ENCODE data around the gene TPPP. TPM values are rescaled to one million over a fixed set of nuclear protein-coding genes. Genes with fewer than 3 reads are reported as not detected.

TPPP gene
- total RNA-seq, 1 experiment from 2014 or later: 0.18 TPM

DNA sequence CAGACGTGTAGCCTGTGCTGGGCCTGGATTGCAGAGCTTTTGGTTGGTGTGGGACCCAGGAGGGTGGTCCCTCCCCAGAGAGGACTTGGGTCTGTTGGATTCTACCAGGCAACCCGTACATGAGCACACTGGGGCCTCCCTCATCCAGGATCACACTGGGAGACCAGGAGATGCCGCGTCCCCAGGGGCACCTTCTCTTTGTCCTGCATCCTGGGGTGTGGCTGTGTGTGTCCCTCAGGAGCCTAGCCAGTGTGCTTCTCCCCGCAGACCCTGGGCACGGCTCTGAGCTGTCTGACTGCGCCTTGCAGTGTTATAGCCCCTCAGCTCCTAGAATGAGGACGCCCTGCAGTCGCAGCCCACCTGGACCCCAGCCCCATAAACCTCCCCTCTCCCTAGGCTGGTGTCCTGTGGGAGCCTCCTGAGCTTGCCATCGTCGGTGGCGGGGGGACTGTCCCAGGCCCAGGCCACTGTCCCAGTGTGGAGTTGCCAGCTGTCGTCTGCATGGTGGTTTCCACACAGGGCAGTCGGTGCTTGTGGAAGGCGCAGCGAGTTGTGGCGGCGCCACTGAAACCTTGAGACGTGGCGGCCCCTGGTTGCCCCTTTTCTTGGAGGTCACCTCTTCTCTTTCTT, 53.5 kb downstream of the TPPP start:
- intact Hi-C loops (cut with micrococcal nuclease; ENCODE audit: unreplicated experiment): no loop called here

DNA sequence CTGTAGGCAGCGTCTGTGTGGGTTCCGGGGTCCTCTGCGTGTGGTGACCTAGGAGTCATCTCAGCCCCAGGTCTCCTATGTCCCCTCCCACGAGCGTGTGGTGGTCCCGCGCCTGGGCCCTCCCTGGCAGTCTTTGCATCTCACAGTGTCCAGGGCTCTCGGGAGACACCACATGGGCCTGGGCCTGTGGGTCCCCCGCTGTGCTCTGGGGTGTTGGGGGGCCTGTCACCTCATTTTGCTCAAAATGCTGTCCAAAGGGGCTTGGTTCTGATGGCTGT, 54.0 kb downstream of the TPPP start:
- H3K27me3 Mint-ChIP-seq (ENCODE audit: insufficient read depth, unreplicated experiment): no peaks in the 10 kb centered on the region
- H3K4me1 Mint-ChIP-seq (ENCODE audit: low read depth, unreplicated experiment): no peaks in the 10 kb centered on the region
- Histone ChIP-seq H3K36me3 (ENCODE audit: control insufficient read depth, insufficient read depth, low read length) (peaks cover 2% of the 10 kb centered on the region), H3K9me3 (no peaks in the 10 kb centered on the region), H3K4me3 (ENCODE audit: low read depth, low read length) (no peak overlapping the region), H3K4me1 (no peaks in the 10 kb centered on the region), H3K27me3 (replicated peaks; ENCODE audit: control insufficient read depth, insufficient read depth, low read length) (no peaks in the 10 kb centered on the region)
- H3K27ac Mint-ChIP-seq (ENCODE audit: unreplicated experiment): no peak overlapping the region
- H3K36me3 Mint-ChIP-seq (ENCODE audit: insufficient read depth, unreplicated experiment): peaks cover 57% of the 10 kb centered on the region
- no peak overlapping the region for H3K4me3 Mint-ChIP-seq (ENCODE audit: unreplicated experiment)
- ChIA-PET POLR2A (no interaction called here), CTCF (no interaction called here)
- H3K9me3 Mint-ChIP-seq (ENCODE audit: unreplicated experiment): no peaks in the 10 kb centered on the region
- BruUV-seq (replicated peaks): no TSS peak
- TF ChIP-seq, protein P1, sequence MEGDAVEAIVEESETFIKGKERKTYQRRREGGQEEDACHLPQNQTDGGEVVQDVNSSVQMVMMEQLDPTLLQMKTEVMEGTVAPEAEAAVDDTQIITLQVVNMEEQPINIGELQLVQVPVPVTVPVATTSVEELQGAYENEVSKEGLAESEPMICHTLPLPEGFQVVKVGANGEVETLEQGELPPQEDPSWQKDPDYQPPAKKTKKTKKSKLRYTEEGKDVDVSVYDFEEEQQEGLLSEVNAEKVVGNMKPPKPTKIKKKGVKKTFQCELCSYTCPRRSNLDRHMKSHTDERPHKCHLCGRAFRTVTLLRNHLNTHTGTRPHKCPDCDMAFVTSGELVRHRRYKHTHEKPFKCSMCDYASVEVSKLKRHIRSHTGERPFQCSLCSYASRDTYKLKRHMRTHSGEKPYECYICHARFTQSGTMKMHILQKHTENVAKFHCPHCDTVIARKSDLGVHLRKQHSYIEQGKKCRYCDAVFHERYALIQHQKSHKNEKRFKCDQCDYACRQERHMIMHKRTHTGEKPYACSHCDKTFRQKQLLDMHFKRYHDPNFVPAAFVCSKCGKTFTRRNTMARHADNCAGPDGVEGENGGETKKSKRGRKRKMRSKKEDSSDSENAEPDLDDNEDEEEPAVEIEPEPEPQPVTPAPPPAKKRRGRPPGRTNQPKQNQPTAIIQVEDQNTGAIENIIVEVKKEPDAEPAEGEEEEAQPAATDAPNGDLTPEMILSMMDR (IDR thresholded peaks at IDR 0.05; ENCODE audit: insufficient read depth in 1 of 2, low read depth in 1 of 2, low read length in 1 of 2, severe bottlenecking in 1 of 2, unreplicated experiment in 1 of 2): no peak
- intact Hi-C loops (cut with micrococcal nuclease; ENCODE audit: unreplicated experiment): no loop called here
- no peak for DNase-seq

More for the DNA sequence above, 53.5 kb downstream of the TPPP start:
- no TSS peak for BruUV-seq (replicated peaks)
- Mint-ChIP-seq H3K36me3 (ENCODE audit: insufficient read depth, unreplicated experiment) (peaks cover 53% of the 10 kb centered on the region), H3K4me3 (ENCODE audit: unreplicated experiment) (no peak overlapping the region), H3K4me1 (ENCODE audit: low read depth, unreplicated experiment) (no peaks in the 10 kb centered on the region), H3K27ac (ENCODE audit: unreplicated experiment) (no peak overlapping the region), H3K27me3 (ENCODE audit: insufficient read depth, unreplicated experiment) (no peaks in the 10 kb centered on the region), H3K9me3 (ENCODE audit: unreplicated experiment) (no peaks in the 10 kb centered on the region)
- Histone ChIP-seq H3K27me3 (replicated peaks; ENCODE audit: control insufficient read depth, insufficient read depth, low read length) (no peaks in the 10 kb centered on the region), H3K4me3 (ENCODE audit: low read depth, low read length) (no peak overlapping the region), H3K4me1 (no peaks in the 10 kb centered on the region), H3K9me3 (no peaks in the 10 kb centered on the region), H3K36me3 (ENCODE audit: control insufficient read depth, insufficient read depth, low read length) (peaks cover 2% of the 10 kb centered on the region)
- POLR2A ChIA-PET: no interaction called here
- no peak for DNase-seq
- CTCF ChIA-PET: no interaction called here
- TF ChIP-seq, protein P1 (IDR thresholded peaks at IDR 0.05; ENCODE audit: insufficient read depth in 1 of 2, low read depth in 1 of 2, low read length in 1 of 2, severe bottlenecking in 1 of 2, unreplicated experiment in 1 of 2): no peak

DNA sequence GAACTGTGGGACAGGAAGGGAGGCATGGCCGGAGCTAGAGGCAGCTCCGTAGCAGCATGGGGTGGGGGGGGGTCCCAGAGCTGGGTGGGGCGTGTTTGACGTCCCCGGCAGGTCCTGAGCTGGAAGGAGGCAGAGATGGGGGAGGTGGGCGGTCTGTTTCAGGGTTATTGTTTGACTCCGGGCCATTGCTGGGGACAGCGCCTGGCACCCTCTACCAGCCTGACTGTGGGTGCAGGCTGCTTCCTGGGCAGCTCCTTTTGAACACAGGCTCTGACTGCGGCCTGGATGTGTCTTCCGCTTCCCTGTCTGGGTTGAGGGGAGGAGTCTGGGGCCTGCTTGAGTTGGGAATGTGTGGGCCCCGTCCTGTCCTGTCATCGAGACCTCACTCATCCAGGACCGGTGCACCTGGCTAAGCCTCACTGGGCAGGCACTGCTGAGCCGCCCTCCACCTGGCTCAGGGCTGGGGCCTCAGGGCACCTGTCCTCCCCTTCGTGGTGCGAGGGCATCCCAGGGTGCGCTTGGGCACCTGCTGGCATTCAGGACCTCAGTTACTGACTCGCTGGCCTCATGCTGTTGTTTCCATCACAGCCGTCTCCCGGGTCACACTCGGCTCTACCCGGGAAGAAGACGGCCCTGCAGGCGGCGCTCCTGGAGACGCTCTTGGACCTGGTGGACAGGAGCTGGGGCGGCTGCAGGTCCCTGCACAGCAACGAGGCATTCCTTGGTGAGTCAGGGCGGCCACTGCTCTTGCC, 54.5 kb downstream of the TPPP start:
- intact Hi-C loops (cut with micrococcal nuclease; ENCODE audit: unreplicated experiment): no loop called here
- Histone ChIP-seq H3K9me3 (no peaks in the 10 kb centered on the region), H3K4me3 (ENCODE audit: low read depth, low read length) (no peak overlapping the region), H3K27me3 (replicated peaks; ENCODE audit: control insufficient read depth, insufficient read depth, low read length) (no peaks in the 10 kb centered on the region), H3K36me3 (ENCODE audit: control insufficient read depth, insufficient read depth, low read length) (peaks cover 2% of the 10 kb centered on the region), H3K4me1 (no peaks in the 10 kb centered on the region)
- H3K27me3 Mint-ChIP-seq (ENCODE audit: insufficient read depth, unreplicated experiment): no peaks in the 10 kb centered on the region
- H3K27ac Mint-ChIP-seq (ENCODE audit: unreplicated experiment): no peak overlapping the region
- no peaks in the 10 kb centered on the region for H3K9me3 Mint-ChIP-seq (ENCODE audit: unreplicated experiment)
- H3K4me3 Mint-ChIP-seq (ENCODE audit: unreplicated experiment): no peak overlapping the region
- peaks cover 57% of the 10 kb centered on the region for H3K36me3 Mint-ChIP-seq (ENCODE audit: insufficient read depth, unreplicated experiment)
- ChIA-PET POLR2A (no interaction called here), CTCF (no interaction called here)
- no peak for DNase-seq
- BruUV-seq (replicated peaks): no TSS peak
- TF ChIP-seq, protein P1 (IDR thresholded peaks at IDR 0.05; ENCODE audit: insufficient read depth in 1 of 2, low read depth in 1 of 2, low read length in 1 of 2, severe bottlenecking in 1 of 2, unreplicated experiment in 1 of 2): no peak
- no peaks in the 10 kb centered on the region for H3K4me1 Mint-ChIP-seq (ENCODE audit: low read depth, unreplicated experiment)

Measured in Caco-2 (cell line).